GM18526 (cell line): Measurements from ENCODE around the gene CACNA1C.

Experiments
- POLR2A ChIP-seq: IDR thresholded peaks from 3 replicates; pipeline ENCODE4 v1.6.1; 2011; ENCODE audit not compliant: insufficient read length; ENCODE audit errors: extremely low read depth

Gene CACNA1C

GRCh38 chr12:2672863-2673262, 620.1 kb downstream of the CACNA1C start:
- TF ChIP-seq POLR2A: no peak

GRCh38 chr12:2673966-2674810, 621.4 kb downstream of the CACNA1C start:
- TF ChIP-seq POLR2A: no peak

- TF ChIP-seq POLR2A: no peak
Observed at GRCh38 chr12:2675776-2676175, 623.0 kb downstream of the CACNA1C start.

- TF ChIP-seq POLR2A: no peak
Observed at GRCh38 chr12:2677142-2677880, 624.5 kb downstream of the CACNA1C start.

- no peak for TF ChIP-seq POLR2A
Observed at GRCh38 chr12:2678426-2678825, 625.6 kb downstream of the CACNA1C start.

GRCh38 chr12:2679068-2679815, 626.5 kb downstream of the CACNA1C start:
- TF ChIP-seq POLR2A: no peak

GRCh38 chr12:2679816-2680675, 627.3 kb downstream of the CACNA1C start:
- no peak for TF ChIP-seq POLR2A

- TF ChIP-seq POLR2A: no peak
Observed at GRCh38 chr12:2680676-2681039, 627.9 kb downstream of the CACNA1C start.

GRCh38 chr12:2681450-2682205, 628.8 kb downstream of the CACNA1C start:
- TF ChIP-seq POLR2A: no peak

- TF ChIP-seq POLR2A: no peak
Observed at GRCh38 chr12:2682296-2683251, 629.8 kb downstream of the CACNA1C start.

- no peak for TF ChIP-seq POLR2A
Observed at GRCh38 chr12:2683283-2684025, 630.7 kb downstream of the CACNA1C start.

- TF ChIP-seq POLR2A: no peak
Observed at GRCh38 chr12:2686280-2686646, 633.5 kb downstream of the CACNA1C start.
